ENCODE results near the gene FAM118A.

FAM118A gene

GRCh38 chr22:45328822-45329529 lies 19.2 kb downstream of the FAM118A start:
- peaks cover 4% of the 10 kb centered on the region for H3K4me1 ChIP-seq (ENCODE audit: insufficient read depth, low read length, poor library complexity, severe bottlenecking)
- no peaks in the 10 kb centered on the region for H3K27me3 ChIP-seq (ENCODE audit: insufficient read depth, low read length, poor library complexity, severe bottlenecking)
- H3K4me3 ChIP-seq (ENCODE audit: low read length, poor library complexity, severe bottlenecking): no peak overlapping the region
- no peak overlapping the region for H3K9ac ChIP-seq (ENCODE audit: low read depth, low read length, poor library complexity, severe bottlenecking)
- H3K36me3 ChIP-seq (ENCODE audit: insufficient read depth, low read length): peaks cover 68% of the 10 kb centered on the region; the same call in 1 of the 2 replicates
- no peak overlapping the region for H2AFZ ChIP-seq (ENCODE audit: low read length)
- H3K4me2 ChIP-seq (ENCODE audit: low read depth, low read length, poor library complexity, severe bottlenecking): no peak overlapping the region
- no peak for TF ChIP-seq EZH2phosphoT487 (IDR thresholded peaks at IDR 0.05; ENCODE audit: borderline replicate concordance)
- no peak for TF ChIP-seq CTCF (conservative IDR thresholded peaks at IDR 0.05; ENCODE audit: low read length)
- no peaks in the 10 kb centered on the region for H3F3A ChIP-seq (ENCODE audit: low read depth)
- no peaks in the 10 kb centered on the region for H3K79me2 ChIP-seq (ENCODE audit: insufficient read depth, low read length)
- H3K9me2 ChIP-seq (replicated peaks; ENCODE audit: low read depth, low read length): no peaks in the 10 kb centered on the region
- H4K20me1 ChIP-seq (ENCODE audit: insufficient read depth, low read length, poor library complexity, severe bottlenecking): no peaks in the 10 kb centered on the region
- H3K9me3 ChIP-seq (ENCODE audit: insufficient read depth, low read depth, low read length): no peaks in the 10 kb centered on the region

DNA sequence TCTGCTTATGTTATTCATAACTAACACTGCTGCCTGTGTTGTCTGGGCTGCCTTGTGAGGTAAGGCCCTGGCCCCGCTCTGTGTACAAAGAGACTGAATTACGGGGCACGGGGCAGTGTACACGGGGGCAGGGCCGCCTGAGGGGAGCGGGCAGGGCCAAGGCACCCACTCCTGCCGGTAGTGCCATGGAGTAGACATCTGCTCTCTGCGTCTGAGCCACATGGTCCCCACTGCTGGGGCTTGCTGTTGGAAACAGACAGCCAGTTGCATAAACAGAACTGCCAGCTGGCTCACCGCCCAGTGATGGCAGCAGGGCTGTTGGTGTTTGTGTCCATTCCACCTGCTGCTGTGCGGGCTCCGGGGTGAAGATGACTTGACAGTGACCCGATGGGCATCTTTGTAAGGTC lies 19.8 kb downstream of the FAM118A start:
- TF ChIP-seq CTCF (conservative IDR thresholded peaks at IDR 0.05; ENCODE audit: low read length) (no peak), EZH2phosphoT487 (IDR thresholded peaks at IDR 0.05; ENCODE audit: borderline replicate concordance) (no peak)
- Histone ChIP-seq H2AFZ (ENCODE audit: low read length) (no peak overlapping the region), H3K4me1 (ENCODE audit: insufficient read depth, low read length, poor library complexity, severe bottlenecking) (peaks cover 8% of the 10 kb centered on the region), H3F3A (ENCODE audit: low read depth) (no peaks in the 10 kb centered on the region), H3K9ac (ENCODE audit: low read depth, low read length, poor library complexity, severe bottlenecking) (no peak overlapping the region), H3K4me3 (ENCODE audit: low read length, poor library complexity, severe bottlenecking) (no peak overlapping the region), H3K4me2 (ENCODE audit: low read depth, low read length, poor library complexity, severe bottlenecking) (no peak overlapping the region), H3K27me3 (ENCODE audit: insufficient read depth, low read length, poor library complexity, severe bottlenecking) (no peaks in the 10 kb centered on the region), H3K36me3 (ENCODE audit: insufficient read depth, low read length) (peaks cover 63% of the 10 kb centered on the region; the same call in 1 of the 2 replicates), H3K9me2 (replicated peaks; ENCODE audit: low read depth, low read length) (no peaks in the 10 kb centered on the region), H3K9me3 (ENCODE audit: insufficient read depth, low read depth, low read length) (no peaks in the 10 kb centered on the region), H3K79me2 (ENCODE audit: insufficient read depth, low read length) (no peaks in the 10 kb centered on the region), H4K20me1 (ENCODE audit: insufficient read depth, low read length, poor library complexity, severe bottlenecking) (no peaks in the 10 kb centered on the region)

DNA sequence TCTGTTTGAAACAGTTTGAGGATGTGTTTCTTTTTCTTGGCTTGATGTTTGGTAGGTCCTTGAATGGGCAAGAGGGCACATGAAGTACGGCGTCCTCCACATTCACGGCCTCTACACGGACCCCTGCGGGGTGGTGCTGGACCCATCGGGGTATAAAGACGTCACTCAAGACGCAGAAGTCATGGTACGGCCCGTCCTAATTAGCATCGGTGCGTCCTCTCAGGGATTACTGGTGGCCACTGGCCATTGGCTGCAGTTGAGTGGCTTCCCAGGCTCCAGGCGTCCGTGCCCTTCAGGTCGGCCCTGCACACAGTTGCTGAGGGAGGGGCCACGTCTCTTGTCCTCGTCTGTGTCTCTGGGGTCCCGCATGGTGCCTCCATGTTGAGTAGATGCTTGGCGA lies 20.8 kb downstream of the FAM118A start:
- H2AFZ ChIP-seq (ENCODE audit: low read length): no peak overlapping the region
- no peaks in the 10 kb centered on the region for H3F3A ChIP-seq (ENCODE audit: low read depth)
- H4K20me1 ChIP-seq (ENCODE audit: insufficient read depth, low read length, poor library complexity, severe bottlenecking): no peaks in the 10 kb centered on the region
- peaks cover 11% of the 10 kb centered on the region for H3K4me1 ChIP-seq (ENCODE audit: insufficient read depth, low read length, poor library complexity, severe bottlenecking)
- no peaks in the 10 kb centered on the region for H3K9me3 ChIP-seq (ENCODE audit: insufficient read depth, low read depth, low read length)
- H3K36me3 ChIP-seq (ENCODE audit: insufficient read depth, low read length): peaks cover 65% of the 10 kb centered on the region; the same call in 1 of the 2 replicates
- H3K27me3 ChIP-seq (ENCODE audit: insufficient read depth, low read length, poor library complexity, severe bottlenecking): no peaks in the 10 kb centered on the region
- H3K9ac ChIP-seq (ENCODE audit: low read depth, low read length, poor library complexity, severe bottlenecking): no peak overlapping the region
- no peak overlapping the region for H3K4me3 ChIP-seq (ENCODE audit: low read length, poor library complexity, severe bottlenecking)
- H3K9me2 ChIP-seq (replicated peaks; ENCODE audit: low read depth, low read length): no peaks in the 10 kb centered on the region
- no peak for TF ChIP-seq EZH2phosphoT487 (IDR thresholded peaks at IDR 0.05; ENCODE audit: borderline replicate concordance)
- TF ChIP-seq CTCF (conservative IDR thresholded peaks at IDR 0.05; ENCODE audit: low read length): no peak
- no peaks in the 10 kb centered on the region for H3K79me2 ChIP-seq (ENCODE audit: insufficient read depth, low read length)
- H3K4me2 ChIP-seq (ENCODE audit: low read depth, low read length, poor library complexity, severe bottlenecking): no peak overlapping the region
